K562 (cell line): ENCODE results near the gene LCP2. TPM values are rescaled to one million over a fixed set of nuclear protein-coding genes. Genes with fewer than 3 reads are reported as not detected.

Experiments used
- MGA ChIP-seq: fragments of 450-650 bp; IDR thresholded peaks from 2 replicates; pipeline ENCODE4 v1.6.1; 2016; ENCODE audit warnings: mild to moderate bottlenecking, moderate library complexity
- NCOR1 ChIP-seq: fragments of 450-650 bp; IDR thresholded peaks from 2 replicates; pipeline ENCODE4 v1.6.1; 2016; ENCODE audit warnings: mild to moderate bottlenecking, moderate library complexity
- NFIC ChIP-seq: fragments of 450-650 bp; IDR thresholded peaks from 2 replicates; pipeline ENCODE4 v1.6.1; 2017; ENCODE audit warnings: mild to moderate bottlenecking, inconsistent platforms
- SRSF7 ChIP-seq: fragments of 200-400 bp; formaldehyde crosslinking; optimal IDR thresholded peaks from 2 replicates; pipeline ENCODE3; 2017; ENCODE audit warnings: mild to moderate bottlenecking, low read depth, low read length
- polyA plus RNA-seq, 8 experiments: library from polyadenylated mRNA; depleted of rRNA in 4 of 8; stranded (reverse) in 5 of 8; unstranded in 3 of 8; fragments of >200 nt; fragmentation: Nextera tagmentation in 2 of 8; fragmentation: Illumina TruSeq in 1 of 8; extraction: Ambion mirVana in 2 of 8; extraction: Trizol in 1 of 8; gene quantifications; 2 replicates each; pipeline versions ENCODE4 v1.2.1 to v1.2.3, GENCODE V29; 2011 to 2014; ENCODE audit warnings: inconsistent platforms in 1 of 8, missing spikeins in 1 of 8
- total RNA-seq, 7 experiments: library from RNA; depleted of rRNA in 6 of 7; stranded (reverse); fragments of >200 nt in 6 of 7; fragmentation: Illumina TruSeq in 2 of 7; extraction: Trizol in 2 of 7; gene quantifications; 2 replicates each; pipeline versions ENCODE4 v1.2.1 to v1.2.3, GENCODE V29; 2011 to 2021; ENCODE audit warnings: low replicate concordance in 1 of 7
- TF ChIP-seq, protein P1 (sequence below): sonication (generic); formaldehyde crosslinking; IDR thresholded peaks from 2 replicates; pipeline ENCODE4 v1.8.0; 2022; ENCODE audit warnings: mild to moderate bottlenecking, missing genetic modification reagents
- TF ChIP-seq, protein P2 (sequence below): sonication (generic); formaldehyde crosslinking; IDR thresholded peaks from 2 replicates; pipeline ENCODE4 v1.8.0; 2023; ENCODE audit warnings: mild to moderate bottlenecking, missing genetic modification reagents

Gene LCP2
- total and polyA plus RNA-seq, 9 of the 15 experiments (the other 6 are each of a cell fraction or from before 2014, with no cell fraction given), result 4.0 to 31.3 (median 14.6) TPM

DNA sequence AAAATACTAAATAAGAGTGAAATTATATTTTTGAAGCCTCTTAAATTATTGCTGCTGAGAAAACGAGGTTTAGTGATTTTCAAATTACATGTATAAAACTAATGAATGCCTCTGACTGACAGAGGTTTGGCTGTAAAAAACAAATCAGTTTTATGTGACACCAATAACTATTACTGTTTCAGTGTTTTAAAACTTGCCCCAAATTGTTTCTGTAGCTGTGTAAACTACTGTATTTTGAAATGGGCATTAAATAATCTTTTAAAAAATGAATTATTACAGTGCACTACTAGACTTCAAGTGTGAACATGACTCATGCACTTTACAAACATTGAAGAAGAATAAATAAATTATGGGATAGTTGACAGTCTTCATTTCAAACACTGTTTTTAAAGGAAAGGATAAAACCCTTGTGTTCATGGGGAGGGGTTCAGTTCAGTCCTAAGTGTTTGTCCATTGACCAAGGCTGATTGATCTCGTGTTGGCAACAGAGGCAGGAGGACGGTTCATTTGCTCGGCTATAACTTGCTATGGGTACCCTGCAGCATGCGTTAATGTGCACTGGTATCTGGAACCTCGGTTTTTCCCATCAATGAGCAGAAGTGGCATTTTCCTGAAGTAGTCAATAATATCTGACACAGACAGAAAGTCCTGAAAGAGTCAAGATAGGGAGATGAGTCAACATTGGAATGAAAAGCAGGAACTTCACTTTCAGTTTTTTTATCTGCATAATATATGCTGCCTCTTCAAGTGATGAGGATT, 49.2 kb downstream of the LCP2 start (continued):
- TF ChIP-seq NCOR1 (peak; percentile 84), MGA (peak; percentile 38; the same call in 1 of the 2 replicates), NFIC (peak; percentile 58; the same call in 1 of the 2 replicates), SRSF7 (no peak)
- TF ChIP-seq, protein P1, sequence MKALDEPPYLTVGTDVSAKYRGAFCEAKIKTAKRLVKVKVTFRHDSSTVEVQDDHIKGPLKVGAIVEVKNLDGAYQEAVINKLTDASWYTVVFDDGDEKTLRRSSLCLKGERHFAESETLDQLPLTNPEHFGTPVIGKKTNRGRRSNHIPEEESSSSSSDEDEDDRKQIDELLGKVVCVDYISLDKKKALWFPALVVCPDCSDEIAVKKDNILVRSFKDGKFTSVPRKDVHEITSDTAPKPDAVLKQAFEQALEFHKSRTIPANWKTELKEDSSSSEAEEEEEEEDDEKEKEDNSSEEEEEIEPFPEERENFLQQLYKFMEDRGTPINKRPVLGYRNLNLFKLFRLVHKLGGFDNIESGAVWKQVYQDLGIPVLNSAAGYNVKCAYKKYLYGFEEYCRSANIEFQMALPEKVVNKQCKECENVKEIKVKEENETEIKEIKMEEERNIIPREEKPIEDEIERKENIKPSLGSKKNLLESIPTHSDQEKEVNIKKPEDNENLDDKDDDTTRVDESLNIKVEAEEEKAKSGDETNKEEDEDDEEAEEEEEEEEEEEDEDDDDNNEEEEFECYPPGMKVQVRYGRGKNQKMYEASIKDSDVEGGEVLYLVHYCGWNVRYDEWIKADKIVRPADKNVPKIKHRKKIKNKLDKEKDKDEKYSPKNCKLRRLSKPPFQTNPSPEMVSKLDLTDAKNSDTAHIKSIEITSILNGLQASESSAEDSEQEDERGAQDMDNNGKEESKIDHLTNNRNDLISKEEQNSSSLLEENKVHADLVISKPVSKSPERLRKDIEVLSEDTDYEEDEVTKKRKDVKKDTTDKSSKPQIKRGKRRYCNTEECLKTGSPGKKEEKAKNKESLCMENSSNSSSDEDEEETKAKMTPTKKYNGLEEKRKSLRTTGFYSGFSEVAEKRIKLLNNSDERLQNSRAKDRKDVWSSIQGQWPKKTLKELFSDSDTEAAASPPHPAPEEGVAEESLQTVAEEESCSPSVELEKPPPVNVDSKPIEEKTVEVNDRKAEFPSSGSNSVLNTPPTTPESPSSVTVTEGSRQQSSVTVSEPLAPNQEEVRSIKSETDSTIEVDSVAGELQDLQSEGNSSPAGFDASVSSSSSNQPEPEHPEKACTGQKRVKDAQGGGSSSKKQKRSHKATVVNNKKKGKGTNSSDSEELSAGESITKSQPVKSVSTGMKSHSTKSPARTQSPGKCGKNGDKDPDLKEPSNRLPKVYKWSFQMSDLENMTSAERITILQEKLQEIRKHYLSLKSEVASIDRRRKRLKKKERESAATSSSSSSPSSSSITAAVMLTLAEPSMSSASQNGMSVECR, result no peak
- TF ChIP-seq, protein P2, sequence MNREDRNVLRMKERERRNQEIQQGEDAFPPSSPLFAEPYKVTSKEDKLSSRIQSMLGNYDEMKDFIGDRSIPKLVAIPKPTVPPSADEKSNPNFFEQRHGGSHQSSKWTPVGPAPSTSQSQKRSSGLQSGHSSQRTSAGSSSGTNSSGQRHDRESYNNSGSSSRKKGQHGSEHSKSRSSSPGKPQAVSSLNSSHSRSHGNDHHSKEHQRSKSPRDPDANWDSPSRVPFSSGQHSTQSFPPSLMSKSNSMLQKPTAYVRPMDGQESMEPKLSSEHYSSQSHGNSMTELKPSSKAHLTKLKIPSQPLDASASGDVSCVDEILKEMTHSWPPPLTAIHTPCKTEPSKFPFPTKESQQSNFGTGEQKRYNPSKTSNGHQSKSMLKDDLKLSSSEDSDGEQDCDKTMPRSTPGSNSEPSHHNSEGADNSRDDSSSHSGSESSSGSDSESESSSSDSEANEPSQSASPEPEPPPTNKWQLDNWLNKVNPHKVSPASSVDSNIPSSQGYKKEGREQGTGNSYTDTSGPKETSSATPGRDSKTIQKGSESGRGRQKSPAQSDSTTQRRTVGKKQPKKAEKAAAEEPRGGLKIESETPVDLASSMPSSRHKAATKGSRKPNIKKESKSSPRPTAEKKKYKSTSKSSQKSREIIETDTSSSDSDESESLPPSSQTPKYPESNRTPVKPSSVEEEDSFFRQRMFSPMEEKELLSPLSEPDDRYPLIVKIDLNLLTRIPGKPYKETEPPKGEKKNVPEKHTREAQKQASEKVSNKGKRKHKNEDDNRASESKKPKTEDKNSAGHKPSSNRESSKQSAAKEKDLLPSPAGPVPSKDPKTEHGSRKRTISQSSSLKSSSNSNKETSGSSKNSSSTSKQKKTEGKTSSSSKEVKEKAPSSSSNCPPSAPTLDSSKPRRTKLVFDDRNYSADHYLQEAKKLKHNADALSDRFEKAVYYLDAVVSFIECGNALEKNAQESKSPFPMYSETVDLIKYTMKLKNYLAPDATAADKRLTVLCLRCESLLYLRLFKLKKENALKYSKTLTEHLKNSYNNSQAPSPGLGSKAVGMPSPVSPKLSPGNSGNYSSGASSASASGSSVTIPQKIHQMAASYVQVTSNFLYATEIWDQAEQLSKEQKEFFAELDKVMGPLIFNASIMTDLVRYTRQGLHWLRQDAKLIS (CRISPR knock-in tag), result no peak
